NCI-H526 (cell line): Measurements from ENCODE around the gene RASGRP1.
A peak's percentile ranks its signal among the peaks of the same experiment; 100 is the strongest.
"Not testable (repeated sequence)": the region's sequence is repeated elsewhere in the genome, so short reads cannot be mapped to it uniquely, and the experiment has no call there.

Experiments
- DNase-seq, 2 experiments: peaks; one replicate each; lab custom pipeline; 2025; lab: John Stamatoyannopoulos, UW

RASGRP1 gene

GRCh38 chr15:38564557-38565286 is at the start of gene RASGRP1:
TSS of gene RASGRP1 (minus strand) at chr15:38564814. CDS start at chr15:38564628, 186 bp downstream.
- DNase-seq, result peak; percentile 2 to 77

- DNase-seq, result no peak
Observed at GRCh38 chr15:38613085-38613484, 48.5 kb upstream of the RASGRP1 start.

- no peak for DNase-seq
Observed at GRCh38 chr15:38612159-38612863, 47.7 kb upstream of the RASGRP1 start.

GRCh38 chr15:38611228-38611627 is 46.6 kb upstream of the RASGRP1 start:
- no peak for DNase-seq

GRCh38 chr15:38610748-38611147 is 46.1 kb upstream of the RASGRP1 start:
- peak; percentile 72 to 86 for DNase-seq

- no peak for DNase-seq
Observed at GRCh38 chr15:38609097-38609738, 44.6 kb upstream of the RASGRP1 start.

- no peak for DNase-seq
Observed at GRCh38 chr15:38608682-38609081, 44.1 kb upstream of the RASGRP1 start.

- DNase-seq, result no peak
Observed at GRCh38 chr15:38605744-38606143, 41.1 kb upstream of the RASGRP1 start.

- DNase-seq, result no peak
Observed at GRCh38 chr15:38603672-38604071, 39.1 kb upstream of the RASGRP1 start.

- no peak for DNase-seq
Observed at GRCh38 chr15:38602910-38603670, 38.5 kb upstream of the RASGRP1 start.

- no peak for DNase-seq
Observed at GRCh38 chr15:38600236-38600635, 35.6 kb upstream of the RASGRP1 start.

GRCh38 chr15:38598749-38599148 is 34.1 kb upstream of the RASGRP1 start:
- no peak for DNase-seq

GRCh38 chr15:38597219-38597800 is 32.7 kb upstream of the RASGRP1 start:
- DNase-seq, result no peak

GRCh38 chr15:38593524-38593923 is 28.9 kb upstream of the RASGRP1 start:
- DNase-seq, result no peak

- DNase-seq, result no peak
Observed at GRCh38 chr15:38589502-38589901, 24.9 kb upstream of the RASGRP1 start.

GRCh38 chr15:38588672-38589071 is 24.1 kb upstream of the RASGRP1 start:
- DNase-seq, result no peak

GRCh38 chr15:38587214-38587613 is 22.6 kb upstream of the RASGRP1 start:
- DNase-seq, result no peak

- DNase-seq, result not testable (repeated sequence)
Observed at GRCh38 chr15:38586005-38586404, 21.4 kb upstream of the RASGRP1 start.

- DNase-seq, result no peak
Observed at GRCh38 chr15:38578626-38579025, 14.0 kb upstream of the RASGRP1 start.

- DNase-seq, result no peak
Observed at GRCh38 chr15:38577424-38577987, 12.9 kb upstream of the RASGRP1 start.

GRCh38 chr15:38576837-38577236 is 12.2 kb upstream of the RASGRP1 start:
- DNase-seq, result no peak

- DNase-seq, result no peak
Observed at GRCh38 chr15:38576261-38576660, 11.6 kb upstream of the RASGRP1 start.
